HEK293T (cell line): ENCODE data around the gene CIDEB.

Source experiments
- CTCF ChIA-PET: fragments of 350-600 bp; formaldehyde crosslinking; extraction: SDS; loops from one replicate; lab custom pipeline; 2021; ENCODE audit warnings: antibody characterized with exemption, inconsistent platforms; lab: Yijun Ruan, JAX
- POLR2A ChIA-PET: fragments of 350-600 bp; formaldehyde crosslinking; extraction: SDS; loops from one replicate; lab custom pipeline; 2020; ENCODE audit warnings: antibody characterized with exemption, inconsistent platforms; lab: Yijun Ruan, JAX
- DNase-seq: peaks from one replicate; pipeline ENCODE4 v3.0.0; 2012; ENCODE audit warnings: mixed read lengths; ENCODE audit errors: extremely low spot score
- ARNT ChIP-seq: fragments of 450-650 bp; IDR thresholded peaks from 2 replicates; pipeline ENCODE4 v1.6.1; 2017; ENCODE audit warnings: mild to moderate bottlenecking
- BHLHE40 ChIP-seq: fragments of 450-650 bp; IDR thresholded peaks from 2 replicates; pipeline ENCODE4 v1.6.1; 2016; ENCODE audit warnings: mild to moderate bottlenecking, moderate library complexity, borderline replicate concordance
- CTBP1 ChIP-seq: fragments of 450-650 bp; IDR thresholded peaks from 2 replicates; pipeline ENCODE4 v1.6.1; 2016; ENCODE audit warnings: borderline replicate concordance
- ELF4 ChIP-seq: fragments of 450-650 bp; IDR thresholded peaks from 2 replicates; pipeline ENCODE4 v1.6.1; 2017; ENCODE audit warnings: antibody characterized with exemption
- FOXA1 ChIP-seq: fragments of 450-650 bp; IDR thresholded peaks from 2 replicates; pipeline ENCODE4 v1.6.1; 2016; ENCODE audit warnings: mild to moderate bottlenecking
- FOXK2 ChIP-seq: fragments of 450-650 bp; IDR thresholded peaks from 2 replicates; pipeline ENCODE4 v1.6.1; 2016; ENCODE audit warnings: mild to moderate bottlenecking
- FOXM1 ChIP-seq: fragments of 450-650 bp; IDR thresholded peaks from 2 replicates; pipeline ENCODE4 v1.6.1; 2017; ENCODE audit warnings: mild to moderate bottlenecking, borderline replicate concordance
- HDGF ChIP-seq: fragments of 450-650 bp; IDR thresholded peaks from 2 replicates; pipeline ENCODE4 v1.6.1; 2017; ENCODE audit warnings: antibody characterized with exemption, borderline replicate concordance
- L3MBTL2 ChIP-seq: fragments of 450-650 bp; conservative IDR thresholded peaks from 2 replicates; pipeline ENCODE4 v1.6.1; 2016; ENCODE audit warnings: mild to moderate bottlenecking
- LEF1 ChIP-seq: fragments of 450-650 bp; IDR thresholded peaks from 2 replicates; pipeline ENCODE4 v1.6.1; 2017; ENCODE audit warnings: mild to moderate bottlenecking, borderline replicate concordance
- NFRKB ChIP-seq: fragments of 450-650 bp; IDR thresholded peaks from 2 replicates; pipeline ENCODE4 v1.6.1; 2016; ENCODE audit warnings: mild to moderate bottlenecking, moderate library complexity
- SP1 ChIP-seq: fragments of 450-650 bp; IDR thresholded peaks from 2 replicates; pipeline ENCODE4 v1.6.1; 2017
- SUZ12 ChIP-seq: fragments of 450-650 bp; IDR thresholded peaks from 2 replicates; pipeline ENCODE4 v1.6.1; 2016; ENCODE audit warnings: mild to moderate bottlenecking
- TARDBP ChIP-seq: fragments of 450-650 bp; IDR thresholded peaks from 2 replicates; pipeline ENCODE4 v1.6.1; 2016
- ZNF384 ChIP-seq: fragments of 450-650 bp; IDR thresholded peaks from 2 replicates; pipeline ENCODE4 v1.6.1; 2016
- TF ChIP-seq, protein P1 (sequence below): fragments of 450-650 bp; IDR thresholded peaks from 2 replicates; pipeline ENCODE4 v1.6.1; 2016

Gene CIDEB

DNA sequence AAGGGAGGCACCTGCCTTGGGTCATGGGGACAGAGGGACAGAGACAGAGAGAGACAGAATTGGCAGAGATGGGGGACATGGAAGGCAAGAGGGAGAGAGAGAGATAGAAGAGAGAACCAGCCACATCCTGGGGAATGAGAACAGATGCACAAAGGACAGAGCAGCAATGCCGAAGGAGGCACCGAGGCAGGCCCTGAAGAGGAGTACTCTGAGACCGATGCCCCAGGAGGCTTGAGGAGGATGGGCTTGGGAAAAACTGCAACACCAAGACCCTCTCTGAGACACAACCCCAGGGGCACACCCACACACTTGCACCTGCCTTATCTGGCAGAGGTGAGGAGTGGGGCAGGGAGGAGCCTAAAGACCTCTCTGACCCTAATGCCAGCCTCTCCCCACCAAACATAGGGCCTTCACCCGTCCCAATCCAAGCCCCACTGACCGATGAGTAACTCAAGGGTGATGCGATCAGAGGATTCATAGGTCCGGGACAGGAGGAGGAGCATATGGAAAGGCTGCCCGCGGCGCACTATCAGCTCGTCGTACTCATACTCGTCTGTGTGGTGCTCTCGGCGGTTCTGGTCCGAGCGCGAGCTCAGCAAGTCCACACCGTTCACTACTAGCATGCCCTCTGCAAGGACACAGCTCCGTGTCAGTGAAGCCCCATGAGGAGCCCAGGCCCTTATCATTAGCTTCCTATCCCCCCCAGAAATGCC lies 46.4 kb downstream of the CIDEB start:
- ChIA-PET POLR2A (interaction anchor here (1.1 to 4.2 kb wide), 2 partner anchors 9 to 10 kb away, joined by 3 to 30 read pairs; partner anchors contain the start of gene RABGGTA), CTCF (interaction anchor here (1.2 to 1.7 kb wide), 3 partner anchors 9 to 19 kb away, joined by 3 to 6 read pairs (median 6); partner anchors contain the start of gene TINF2)
- no peak for DNase-seq
- TF ChIP-seq FOXK2 (no peak), FOXA1 (no peak), HDGF (no peak), SUZ12 (no peak), ARNT (no peak), ZNF384 (no peak), SP1 (no peak), BHLHE40 (no peak), FOXM1 (no peak), L3MBTL2 (no peak)

DNA sequence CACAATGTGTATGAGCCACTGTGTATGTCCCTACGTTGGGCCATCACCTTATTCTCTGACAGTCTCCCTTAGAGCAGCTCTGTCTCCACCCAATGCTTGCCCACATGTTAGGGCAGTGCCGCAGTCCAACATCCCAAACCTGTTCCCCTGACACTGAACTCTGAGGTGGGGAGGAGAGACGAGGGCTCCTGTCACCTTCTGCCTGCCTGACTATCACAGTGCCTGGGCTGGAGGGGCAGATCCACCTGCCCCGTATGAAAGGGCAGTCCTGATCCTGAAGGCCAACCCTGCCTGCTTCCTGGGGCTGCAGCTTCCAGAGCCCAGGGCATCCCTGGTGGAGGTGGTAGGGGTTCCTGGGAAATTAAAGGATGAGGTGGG lies 47.0 kb downstream of the CIDEB start:
- CTCF ChIA-PET: interaction anchor here (1.2 to 1.7 kb wide), 2 partner anchors 9 to 18 kb away, joined by 3 to 6 read pairs; partner anchors contain the start of gene TINF2
- POLR2A ChIA-PET: interaction anchor here (1.1 to 4.2 kb wide), 2 partner anchors 9 to 10 kb away, joined by 3 to 30 read pairs; partner anchors contain the start of gene RABGGTA
- no peak for DNase-seq

DNA sequence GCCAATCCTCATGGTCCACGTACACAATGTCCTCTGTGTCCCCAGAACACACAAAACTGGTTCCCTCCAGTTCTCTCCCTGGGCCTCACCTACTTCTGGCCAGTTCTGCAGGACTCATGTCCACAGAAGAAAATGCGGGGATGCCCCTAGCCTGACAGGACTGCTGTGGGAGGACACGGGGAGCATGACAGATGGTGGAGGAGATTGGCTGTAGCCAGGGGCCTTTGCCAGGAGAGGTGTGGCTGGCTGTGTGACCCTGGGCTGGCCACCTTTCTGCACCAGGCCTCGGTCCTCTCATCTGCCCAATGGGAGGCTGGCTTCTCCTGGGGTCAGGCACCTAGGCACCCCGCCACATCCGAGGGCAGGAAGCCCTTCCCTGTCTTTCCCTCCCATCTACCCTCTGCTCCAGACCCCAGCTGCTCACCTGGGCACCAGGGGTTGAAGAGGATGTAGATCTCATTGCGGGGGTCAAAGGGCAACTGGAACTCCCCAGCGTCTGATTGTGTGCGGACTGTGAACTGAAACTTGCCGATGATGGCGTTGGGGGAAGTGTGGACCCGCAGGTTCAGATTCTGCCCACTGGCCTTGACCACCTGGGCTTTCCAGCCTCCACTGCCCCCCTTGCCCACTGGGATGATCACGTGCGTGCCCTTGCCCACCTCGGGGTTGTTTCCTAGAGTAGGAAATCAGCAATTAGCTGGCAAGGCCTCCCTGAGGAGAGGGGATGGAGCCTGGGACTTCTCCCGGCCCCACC lies 47.6 kb downstream of the CIDEB start:
- ChIA-PET POLR2A (interaction anchor here (1.1 to 4.2 kb wide), 2 partner anchors 8 to 11 kb away, joined by 3 to 30 read pairs; partner anchors contain the start of gene RABGGTA), CTCF (interaction anchor here (1.7 kb wide), 1 partner anchor 18 kb away, joined by 6 read pairs; the partner anchor contains the start of gene TINF2)
- no peak for DNase-seq
- TF ChIP-seq ZNF384 (no peak), L3MBTL2 (no peak), SUZ12 (no peak), LEF1 (no peak), FOXK2 (no peak), SP1 (no peak), ELF4 (no peak), FOXM1 (no peak), FOXA1 (no peak), TARDBP (no peak), ARNT (no peak), NFRKB (no peak), CTBP1 (no peak), HDGF (no peak), BHLHE40 (no peak)
- TF ChIP-seq, protein P1, sequence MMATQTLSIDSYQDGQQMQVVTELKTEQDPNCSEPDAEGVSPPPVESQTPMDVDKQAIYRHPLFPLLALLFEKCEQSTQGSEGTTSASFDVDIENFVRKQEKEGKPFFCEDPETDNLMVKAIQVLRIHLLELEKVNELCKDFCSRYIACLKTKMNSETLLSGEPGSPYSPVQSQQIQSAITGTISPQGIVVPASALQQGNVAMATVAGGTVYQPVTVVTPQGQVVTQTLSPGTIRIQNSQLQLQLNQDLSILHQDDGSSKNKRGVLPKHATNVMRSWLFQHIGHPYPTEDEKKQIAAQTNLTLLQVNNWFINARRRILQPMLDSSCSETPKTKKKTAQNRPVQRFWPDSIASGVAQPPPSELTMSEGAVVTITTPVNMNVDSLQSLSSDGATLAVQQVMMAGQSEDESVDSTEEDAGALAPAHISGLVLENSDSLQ: no peak

More for the DNA sequence above, 47.0 kb downstream of the CIDEB start:
- no peak for TF ChIP-seq ARNT
- TF ChIP-seq TARDBP: no peak
- TF ChIP-seq NFRKB: no peak
- TF ChIP-seq BHLHE40: no peak
- TF ChIP-seq CTBP1: no peak
- no peak for TF ChIP-seq SUZ12
- no peak for TF ChIP-seq L3MBTL2
- TF ChIP-seq ELF4: no peak
- TF ChIP-seq FOXM1: no peak
- no peak for TF ChIP-seq FOXA1
- TF ChIP-seq ZNF384: no peak
- TF ChIP-seq FOXK2: no peak

DNA sequence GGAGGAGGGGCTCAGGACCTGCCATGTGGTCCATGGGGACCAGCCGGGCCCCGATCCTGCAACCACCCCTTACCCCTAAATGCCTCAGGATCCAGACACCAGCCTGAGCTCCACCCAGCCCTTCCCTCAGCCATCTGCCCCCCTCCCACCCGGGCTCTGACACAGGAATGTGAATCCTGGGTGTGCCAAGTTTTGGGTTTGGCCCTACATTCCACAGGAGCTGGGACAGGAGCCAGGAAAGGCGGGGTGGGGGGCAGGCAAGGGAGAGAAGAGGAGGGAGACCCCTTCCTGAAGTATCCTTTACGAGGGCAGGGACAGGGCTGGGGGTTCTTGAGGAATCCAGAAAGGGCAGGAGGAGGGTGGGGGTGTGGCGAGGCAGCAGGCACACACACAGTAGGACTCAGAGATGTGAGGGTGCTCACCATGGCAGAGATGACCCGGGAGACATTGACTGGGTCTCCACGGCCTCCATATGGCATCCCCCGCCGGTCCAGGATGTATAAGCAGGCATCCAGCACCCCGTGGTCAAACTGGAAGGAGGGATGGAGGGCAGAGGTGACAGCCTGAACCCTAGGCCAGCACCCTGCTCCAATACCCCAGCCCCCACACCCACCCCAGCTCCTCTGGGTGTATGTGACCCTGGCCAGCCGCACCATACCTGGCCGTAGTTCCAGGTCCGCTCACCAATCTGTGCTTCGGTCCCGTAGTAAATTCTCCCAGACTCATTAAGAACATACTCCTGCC lies 48.3 kb downstream of the CIDEB start:
- ChIA-PET CTCF (no interaction called here), POLR2A (interaction anchor here (4.2 kb wide), 1 partner anchor 12 kb away, joined by 30 read pairs; the partner anchor contains the start of gene RABGGTA)
- no peak for TF ChIP-seq SP1
- TF ChIP-seq SUZ12: no peak
- no peak for TF ChIP-seq FOXK2
- TF ChIP-seq, protein P1: no peak
- no peak for TF ChIP-seq ELF4
- no peak for TF ChIP-seq NFRKB
- no peak for TF ChIP-seq CTBP1
- no peak for TF ChIP-seq L3MBTL2
- no peak for TF ChIP-seq LEF1
- no peak for TF ChIP-seq ARNT
- DNase-seq: no peak

DNA sequence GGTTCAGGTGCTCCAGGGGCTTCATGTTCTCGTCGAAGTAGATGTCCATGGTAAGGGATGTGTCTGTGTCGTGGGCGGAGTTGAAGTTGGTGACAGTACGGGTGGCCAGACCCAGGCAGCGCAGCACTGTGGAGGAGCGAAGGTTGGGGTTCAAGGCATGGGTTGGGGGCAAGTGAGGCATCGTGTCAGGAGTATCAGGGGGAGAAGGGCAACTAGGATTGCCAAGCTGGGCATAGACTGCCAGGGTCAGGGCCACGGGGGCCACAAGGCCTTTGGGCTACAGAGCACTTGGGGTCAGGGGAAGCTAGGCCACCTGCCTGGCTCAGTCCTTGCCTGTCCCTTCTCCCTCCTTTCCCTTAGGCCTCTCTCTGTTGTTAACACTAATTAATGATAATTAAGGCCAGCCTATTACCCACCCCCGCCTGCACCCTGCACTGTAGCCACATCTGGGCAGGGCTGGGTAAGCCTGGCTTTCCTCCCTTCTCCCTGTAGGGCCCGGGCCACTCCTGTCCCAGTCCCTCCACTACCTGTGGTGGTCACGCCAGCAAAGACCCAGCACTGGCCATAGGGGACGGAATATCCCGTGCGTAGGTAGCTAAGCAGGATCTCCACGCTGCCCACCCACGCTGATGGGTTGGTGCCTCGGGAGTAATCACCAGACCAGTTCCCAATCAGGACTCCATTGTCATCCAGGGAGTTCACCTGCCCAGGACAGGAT lies 49.1 kb downstream of the CIDEB start:
- TF ChIP-seq ELF4 (no peak), BHLHE40 (no peak), LEF1 (no peak), HDGF (no peak), ZNF384 (no peak), CTBP1 (no peak), NFRKB (no peak), ARNT (no peak), SUZ12 (no peak), FOXM1 (no peak), SP1 (no peak), L3MBTL2 (no peak), TARDBP (no peak)
- CTCF ChIA-PET: no interaction called here
- POLR2A ChIA-PET: interaction anchor here (4.2 kb wide), 1 partner anchor 12 kb away, joined by 30 read pairs; the partner anchor contains the start of gene RABGGTA
- DNase-seq: no peak
